ENCODE data around the gene WAC.
A peak's percentile ranks its signal among the peaks of the same experiment; 100 is the strongest.

Gene WAC

DNA sequence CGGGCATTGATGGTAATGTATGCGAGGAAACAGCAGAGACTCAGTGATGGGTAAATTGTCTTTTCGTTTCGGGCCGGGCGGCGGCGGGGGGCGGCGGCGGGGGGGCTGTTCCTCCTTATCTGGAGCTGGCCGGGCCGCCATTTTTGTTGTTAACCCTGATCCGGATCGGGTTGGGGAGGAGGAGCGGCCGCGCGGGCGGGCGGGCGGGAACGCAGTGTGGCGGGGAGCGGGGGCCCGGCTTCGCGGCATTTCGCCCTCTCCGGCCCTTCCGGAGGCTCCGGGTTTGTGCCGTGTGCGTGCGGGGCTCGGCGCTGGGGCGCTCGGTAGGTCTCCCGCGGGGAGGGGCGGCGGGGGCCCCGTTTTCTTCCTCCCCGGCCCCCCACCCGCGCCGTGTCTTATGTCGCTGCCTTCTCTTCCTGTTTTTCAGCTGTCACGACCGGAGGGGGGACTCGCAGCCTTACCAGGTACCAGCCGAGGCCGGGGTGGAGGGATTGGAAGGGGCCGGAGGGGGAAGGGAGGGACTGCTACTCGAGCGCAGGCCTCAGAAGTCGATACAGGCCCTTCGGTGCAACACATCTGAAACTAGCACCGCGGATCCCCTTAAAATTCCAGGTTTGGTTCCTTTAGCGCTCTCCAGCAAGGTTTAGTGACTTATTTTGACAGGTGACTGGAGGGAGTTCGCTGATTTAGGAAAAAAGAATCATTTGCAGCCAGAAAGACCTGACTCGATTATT, 820 bp downstream of the WAC start:
- DNase-seq, result peak; percentile 81

DNA sequence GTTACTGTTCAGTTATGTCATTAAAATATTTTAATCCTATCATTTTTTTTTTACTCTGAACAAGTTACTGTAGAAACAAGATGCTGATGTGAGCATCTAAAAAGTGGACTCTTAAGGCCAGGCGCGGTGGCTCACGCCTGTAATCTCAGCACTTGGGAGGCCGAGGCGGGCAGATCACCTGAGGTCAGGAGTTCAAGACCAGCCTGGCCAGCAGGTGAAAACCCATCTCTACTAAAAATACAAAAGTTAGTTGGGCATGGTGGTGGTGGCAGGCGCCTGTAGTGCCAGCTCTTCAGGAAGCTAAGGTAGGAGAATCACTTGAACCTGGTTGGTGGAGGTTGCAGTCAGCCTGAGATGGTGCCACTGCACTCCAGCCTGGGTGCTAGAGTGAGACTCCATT, 2.9 kb downstream of the WAC start:
- DNase-seq, result no peak

DNA sequence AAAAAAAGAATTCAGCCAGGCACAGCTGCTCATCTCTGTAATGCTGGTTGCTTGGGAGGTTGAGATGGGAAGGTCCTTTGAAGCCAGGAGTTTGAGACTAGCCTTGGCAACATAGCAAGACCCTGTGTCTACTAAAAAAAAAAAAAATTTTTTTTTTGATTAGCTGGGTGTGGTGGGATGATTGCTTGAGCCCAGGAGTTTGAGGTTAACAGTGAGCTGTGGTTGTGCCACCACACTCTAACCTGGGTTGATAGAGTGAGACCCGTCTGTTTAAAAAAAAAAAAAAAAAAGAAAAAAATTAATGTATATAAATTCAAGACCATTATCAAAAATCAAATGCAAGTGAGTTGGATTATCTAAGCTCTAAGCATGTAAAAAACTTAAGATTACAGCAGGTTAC, 5.7 kb downstream of the WAC start:
- DNase-seq, result peak; percentile 27

GRCh38 chr10:28540145-28540544, 7.2 kb downstream of the WAC start:
- DNase-seq, result no peak

DNA sequence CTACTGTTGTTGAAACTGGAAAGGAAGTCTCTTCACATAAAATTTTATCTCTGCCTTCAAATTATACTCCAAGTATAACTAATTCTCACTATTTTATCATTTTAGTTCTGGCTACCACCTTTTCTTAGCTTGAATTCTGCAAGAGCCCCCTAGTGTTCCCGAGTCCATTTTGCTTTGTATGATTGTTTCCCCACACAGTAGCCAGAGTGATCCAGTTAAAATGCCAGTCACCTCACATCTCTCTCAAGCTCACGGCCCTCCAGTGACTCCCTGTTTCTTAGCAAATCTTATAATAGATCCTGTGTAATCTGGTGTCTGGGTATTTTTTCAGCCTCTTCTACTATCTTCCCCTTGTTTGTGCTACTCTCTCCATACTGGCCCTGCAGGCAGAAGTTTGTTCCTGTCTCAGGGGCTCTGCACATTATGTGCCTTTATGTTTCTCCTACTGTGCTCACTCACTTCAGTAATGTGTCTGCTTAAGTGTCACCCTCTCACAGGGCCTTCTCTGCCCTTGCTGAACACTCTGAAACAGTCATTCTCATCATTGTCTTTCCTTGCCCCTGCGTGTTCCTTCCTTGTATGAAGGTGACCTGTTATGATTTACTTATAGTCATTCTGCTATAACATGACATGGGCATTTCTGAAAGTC, 8.9 kb downstream of the WAC start:
- DNase-seq, result peak; percentile 23

DNA sequence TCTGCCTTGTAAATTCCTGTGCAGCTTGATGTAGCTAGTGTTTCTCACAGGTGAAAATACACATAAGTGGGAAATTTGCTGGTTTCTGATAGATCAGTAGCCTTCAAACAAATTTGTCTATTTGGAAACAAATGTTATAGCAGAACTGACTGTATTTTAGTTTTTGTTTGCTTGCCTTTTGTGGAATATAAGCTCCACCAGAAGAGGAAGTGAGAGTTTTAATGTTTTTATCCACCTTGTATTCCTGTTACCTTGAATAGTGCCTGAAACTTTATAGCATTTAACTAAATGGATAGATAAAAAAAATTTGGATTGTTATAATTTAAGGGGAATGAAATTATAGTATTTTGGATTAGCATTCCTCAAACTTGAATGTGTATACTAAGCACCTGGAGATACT, 9.8 kb downstream of the WAC start:
- no peak for DNase-seq

DNA sequence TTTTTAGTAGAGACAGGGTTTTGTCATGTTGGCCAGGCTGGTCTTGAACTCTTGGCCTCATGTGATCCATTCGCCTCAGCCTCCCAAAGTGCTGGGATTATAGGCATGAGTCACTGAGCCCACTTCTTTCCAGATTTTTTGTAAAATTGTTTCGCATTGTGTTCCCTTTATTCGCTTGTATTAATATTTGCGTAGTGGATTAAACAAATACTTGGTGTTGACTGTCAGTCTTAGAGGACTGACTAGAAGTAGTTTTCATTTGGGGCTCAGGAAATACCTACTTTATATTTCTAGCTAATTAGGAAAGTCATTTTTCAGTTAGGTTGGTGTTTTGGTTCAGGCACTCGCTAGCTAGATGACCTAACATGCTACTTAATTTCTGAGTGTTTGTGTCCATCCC, 11.1 kb downstream of the WAC start:
- DNase-seq, result no peak

DNA sequence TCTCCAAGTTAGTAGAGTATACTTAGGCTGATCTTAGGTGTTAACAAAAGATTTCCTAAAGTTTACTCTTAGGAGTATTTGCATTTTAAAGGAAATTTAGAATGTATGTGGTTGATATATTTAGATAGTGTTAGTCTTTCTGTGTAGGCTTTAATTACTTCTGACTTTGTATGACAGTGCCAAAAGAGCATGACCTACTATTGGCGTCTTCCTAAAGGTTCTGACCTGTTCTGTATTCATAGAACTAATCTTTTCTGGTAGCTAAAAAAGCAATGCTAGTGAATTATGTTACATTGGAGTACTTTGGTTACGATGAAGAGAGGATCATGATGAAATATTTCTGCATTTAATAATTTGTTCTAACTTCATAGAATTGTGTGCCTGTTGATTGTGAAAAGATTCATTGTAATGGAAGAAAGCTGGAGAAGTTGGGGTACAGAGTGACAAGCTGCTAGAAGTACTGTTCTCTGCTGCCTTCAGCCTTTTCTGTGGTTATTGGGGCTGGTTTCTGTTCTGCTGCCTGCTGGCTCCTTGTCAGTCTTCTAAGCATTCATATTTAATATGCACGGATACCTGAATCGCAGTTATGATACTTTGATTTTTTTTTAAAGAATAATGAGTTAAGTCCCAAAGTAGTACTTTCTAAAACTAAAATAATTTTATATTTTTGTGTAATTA, 13.2 kb downstream of the WAC start:
- DNase-seq, result no peak

GRCh38 chr10:28548781-28549498, 16.0 kb downstream of the WAC start:
- DNase-seq, result no peak

- no peak for DNase-seq
Observed at GRCh38 chr10:28551086-28551485, 18.2 kb downstream of the WAC start.

DNA sequence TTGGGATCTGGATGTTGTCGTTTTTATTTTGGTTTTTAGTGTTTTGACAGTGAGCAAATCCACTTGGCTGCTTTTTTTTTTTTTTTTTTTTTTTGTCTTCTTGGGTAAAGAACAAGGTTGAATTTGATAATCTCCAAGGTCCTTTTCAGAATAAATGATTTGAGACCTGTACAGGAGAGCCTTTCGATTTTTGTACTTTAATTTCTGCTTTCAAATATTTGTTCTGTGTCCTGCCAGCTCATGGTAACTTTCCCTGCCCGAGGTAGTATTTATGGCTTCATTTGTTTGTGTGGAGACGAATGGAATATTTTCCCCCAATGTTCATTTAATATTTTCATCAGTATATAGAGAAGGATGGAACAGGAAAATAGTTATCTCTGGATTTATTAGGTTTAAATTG, 19.9 kb downstream of the WAC start:
- DNase-seq, result no peak

DNA sequence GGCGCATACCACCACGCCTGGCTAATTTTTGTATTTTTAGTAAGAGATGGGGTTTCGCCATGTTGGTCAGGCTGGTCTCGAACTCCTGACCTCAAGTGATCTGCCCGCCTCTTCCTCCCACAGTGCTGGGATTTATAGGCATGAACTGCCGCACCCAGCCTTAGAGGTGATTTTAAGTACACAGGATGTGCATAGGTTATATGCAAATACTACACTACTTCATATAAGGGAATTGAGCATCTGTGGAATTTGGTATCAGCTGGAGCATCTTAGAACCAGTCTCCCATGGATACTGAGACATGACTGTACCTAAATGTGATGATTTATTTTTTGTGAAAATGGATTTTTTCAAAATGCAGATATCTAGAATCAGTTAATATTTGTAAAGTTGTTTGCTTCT, 21.1 kb downstream of the WAC start:
- no peak for DNase-seq

DNA sequence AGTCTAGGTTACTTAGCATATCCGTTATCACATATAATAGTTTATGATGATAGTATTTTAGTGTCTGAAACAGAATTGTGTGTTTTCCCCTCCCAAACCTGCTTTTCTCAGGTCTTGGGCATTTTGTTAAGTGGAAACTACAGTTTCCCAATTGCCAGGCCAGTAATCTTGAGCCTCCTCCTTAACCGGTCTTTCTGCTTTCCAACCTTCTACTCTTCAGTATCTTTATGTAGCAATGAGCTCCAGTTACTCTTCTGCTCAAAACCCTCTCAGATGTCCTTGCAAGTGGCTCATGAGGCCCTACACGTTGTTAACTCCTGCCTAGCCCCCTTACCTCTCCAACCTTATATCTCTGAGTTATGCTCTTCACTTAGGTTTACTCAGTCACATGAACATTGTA, 22.0 kb downstream of the WAC start:
- DNase-seq, result no peak

DNA sequence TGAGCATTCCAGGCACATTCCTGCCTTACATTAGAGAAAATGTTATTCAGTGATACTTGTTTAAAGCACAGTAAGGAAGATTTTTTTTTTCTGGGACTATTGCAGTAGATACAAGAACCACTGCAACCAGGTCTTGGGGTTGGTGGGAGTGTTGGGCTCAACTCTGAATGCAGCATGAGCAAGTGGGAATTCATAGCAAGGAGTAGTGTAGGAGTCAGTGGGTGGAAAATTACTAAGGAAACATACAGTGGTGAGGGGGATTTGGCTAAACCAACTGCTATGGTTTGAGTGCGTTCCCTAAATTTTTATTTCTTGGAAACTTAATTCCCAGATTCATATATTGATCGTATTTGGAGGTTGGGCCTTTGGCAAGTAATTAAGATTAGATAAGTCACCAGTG, 22.4 kb downstream of the WAC start:
- DNase-seq, result no peak

- no peak for DNase-seq
Observed at GRCh38 chr10:28556142-28556541, 23.2 kb downstream of the WAC start.

- no peak for DNase-seq
Observed at GRCh38 chr10:28558186-28558585, 25.3 kb downstream of the WAC start.

DNA sequence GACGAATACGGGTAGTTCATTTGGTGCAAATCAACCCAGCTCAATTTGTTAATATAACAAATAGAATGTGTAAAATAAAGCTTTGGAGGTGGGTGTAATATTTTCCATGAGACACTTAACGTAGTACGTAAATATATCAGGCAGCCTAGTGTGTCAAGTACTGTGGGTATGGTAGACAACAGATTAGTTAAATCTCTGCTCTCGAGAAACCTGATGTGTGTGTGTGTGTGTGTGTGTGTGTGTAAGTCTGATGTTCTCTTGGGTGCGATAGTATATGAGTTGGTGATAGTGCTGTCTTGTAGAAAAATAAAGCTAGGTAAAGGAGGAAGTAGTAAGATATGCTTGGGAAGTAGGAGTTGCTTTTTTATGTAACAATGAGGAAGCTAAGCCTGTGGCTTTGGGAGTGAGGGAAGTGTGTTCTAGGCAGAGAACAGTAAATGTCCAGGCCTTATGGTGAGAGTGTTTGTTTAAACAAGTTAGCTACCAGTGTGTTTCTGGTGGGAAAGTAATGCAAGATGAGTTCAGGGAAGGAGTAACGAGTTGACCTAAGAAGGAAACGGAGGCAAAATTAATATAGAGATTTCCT, 26.1 kb downstream of the WAC start:
- DNase-seq, result no peak

DNA sequence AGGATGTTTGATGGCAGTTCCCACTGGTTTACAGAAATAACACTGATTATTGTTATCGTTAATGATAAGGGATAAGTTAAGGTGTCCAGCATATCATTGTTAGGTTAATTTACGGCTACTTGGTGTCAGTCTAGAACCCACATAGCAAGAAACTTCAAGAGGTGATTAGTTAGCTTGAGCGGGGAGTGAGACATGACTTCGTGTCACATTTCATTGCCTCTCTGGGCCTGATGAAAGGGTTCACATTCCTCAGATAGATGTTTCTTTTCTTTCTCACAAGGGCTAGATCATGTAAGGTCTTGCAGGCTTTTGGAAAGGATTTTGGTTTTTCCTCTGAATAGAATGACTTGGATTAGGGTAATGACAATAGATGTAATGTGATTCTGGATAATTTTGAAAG, 26.7 kb downstream of the WAC start:
- DNase-seq, result no peak

GRCh38 chr10:28560617-28561016, 27.7 kb downstream of the WAC start:
- no peak for DNase-seq

- no peak for DNase-seq
Observed at GRCh38 chr10:28561531-28561930, 28.6 kb downstream of the WAC start.

GRCh38 chr10:28564905-28565304, 32.0 kb downstream of the WAC start:
- DNase-seq, result no peak

DNA sequence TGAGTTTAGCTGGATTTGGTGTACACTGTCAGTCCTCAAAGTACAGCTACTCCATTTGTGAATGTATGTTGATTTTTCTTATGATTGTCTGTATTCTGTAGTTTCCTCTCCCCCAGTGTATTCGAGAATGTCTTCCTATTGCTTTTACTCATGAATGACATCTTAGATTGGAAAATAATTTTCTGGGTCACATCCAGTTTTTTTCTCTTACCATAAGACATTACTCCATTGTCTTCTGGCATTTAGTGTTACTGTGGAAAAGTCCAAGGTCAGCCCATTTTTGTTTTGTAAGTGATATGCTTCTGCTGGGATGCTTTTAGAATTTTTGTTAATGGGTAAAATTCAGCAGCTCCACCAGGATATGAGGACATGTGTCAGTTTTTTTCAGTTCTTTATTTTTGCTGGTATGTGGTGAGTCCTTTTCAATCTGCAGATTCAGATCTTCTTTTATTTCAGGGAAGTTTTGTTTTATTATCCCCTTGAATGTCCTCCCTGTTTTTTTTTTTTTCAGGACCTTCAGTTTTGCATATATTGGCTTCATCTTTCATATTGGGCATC, 33.6 kb downstream of the WAC start:
- no peak for DNase-seq
